Brain microvascular endothelial cell (primary cell): ENCODE data around the gene SRGAP3.

Experiments used
- DNase-seq: peaks from one replicate; pipeline ENCODE4 v3.0.0-alpha.2; 2020
- H3K27ac ChIP-seq: fragments of 250-450 bp; sonication (Bioruptor Pico); 2 replicates; pipeline ENCODE4 v1.5.1; 2020; ENCODE audit warnings: mild to moderate bottlenecking, moderate library complexity
- H3K27me3 ChIP-seq: fragments of 250-450 bp; sonication (Bioruptor Pico); replicated peaks from 2 replicates; pipeline ENCODE4 v1.5.1; 2020; ENCODE audit warnings: mild to moderate bottlenecking
- H3K36me3 ChIP-seq: fragments of 250-450 bp; sonication (Bioruptor Pico); replicated peaks from 2 replicates; pipeline ENCODE4 v1.5.1; 2020; ENCODE audit warnings: mild to moderate bottlenecking
- H3K4me3 ChIP-seq: 2 replicates; pipeline ENCODE4 v1.5.1; 2011; ENCODE audit warnings: low read depth, mild to moderate bottlenecking, control low read depth, low read length, moderate library complexity
- CTCF ChIP-seq: IDR thresholded peaks from 2 replicates; pipeline ENCODE4 v1.5.1; 2011; ENCODE audit warnings: low read depth, mild to moderate bottlenecking, moderate library complexity, low read length, control low read depth, inconsistent platforms; ENCODE audit errors: missing control alignments
- in situ Hi-C: cut with HindIII; loops from 2 replicates; pipeline ENCODE4 v1.10.0; 2017; ENCODE audit warnings: low sequenced_read_pairs, low pct_ligation_motif_present

The SRGAP3 gene

GRCh38 chr3:9059489-9060400, 189.7 kb downstream of the SRGAP3 start:
- H3K27me3 ChIP-seq = no peaks in the 10 kb centered on the region
- in situ Hi-C loops = no loop called here
- no peak overlapping the region for H3K27ac ChIP-seq
- no peak overlapping the region for H3K4me3 ChIP-seq
- H3K36me3 ChIP-seq = no peaks in the 10 kb centered on the region
- no peak for TF ChIP-seq CTCF
- no peak for DNase-seq

DNA sequence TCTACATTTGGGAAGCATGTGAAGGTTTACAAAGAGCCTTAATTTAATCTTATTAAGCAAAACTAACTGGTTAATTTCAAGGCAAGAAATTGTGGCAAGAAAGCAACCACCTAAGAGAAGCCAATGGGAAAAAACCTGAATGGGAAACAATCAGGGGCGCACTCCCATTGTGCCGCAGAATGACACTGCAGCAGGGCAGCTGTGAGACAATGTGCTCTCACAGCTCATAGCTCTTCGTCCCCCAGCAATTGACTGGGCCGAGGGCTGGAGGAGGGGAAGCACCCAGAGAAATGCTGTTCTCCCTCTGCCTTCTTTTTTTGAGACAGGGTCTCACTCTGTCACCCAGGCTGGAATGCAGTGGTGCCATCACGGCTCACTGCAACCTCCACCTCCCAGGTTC, 192.9 kb downstream of the SRGAP3 start:
- Histone ChIP-seq H3K36me3 (no peaks in the 10 kb centered on the region), H3K4me3 (no peak overlapping the region), H3K27me3 (no peaks in the 10 kb centered on the region), H3K27ac (no peak overlapping the region)
- no peak for DNase-seq
- no peak for TF ChIP-seq CTCF
- in situ Hi-C loops = no loop called here

GRCh38 chr3:9047452-9048346, 201.7 kb downstream of the SRGAP3 start:
- in situ Hi-C loops = no loop called here
- no peaks in the 10 kb centered on the region for H3K27me3 ChIP-seq
- H3K4me3 ChIP-seq = no peak overlapping the region
- no peaks in the 10 kb centered on the region for H3K36me3 ChIP-seq
- no peak for DNase-seq
- H3K27ac ChIP-seq = no peak overlapping the region
- no peak for TF ChIP-seq CTCF

- Histone ChIP-seq H3K4me3 (no peak overlapping the region), H3K36me3 (no peaks in the 10 kb centered on the region), H3K27me3 (no peaks in the 10 kb centered on the region), H3K27ac (no peak overlapping the region)
- no peak for DNase-seq
- in situ Hi-C loops = no loop called here
- no peak for TF ChIP-seq CTCF
Measured at GRCh38 chr3:9045371-9045770, 204.1 kb downstream of the SRGAP3 start.

- H3K36me3 ChIP-seq = no peaks in the 10 kb centered on the region
- H3K4me3 ChIP-seq = no peak overlapping the region
- no peak for TF ChIP-seq CTCF
- H3K27ac ChIP-seq = no peak overlapping the region
- H3K27me3 ChIP-seq = no peaks in the 10 kb centered on the region
- in situ Hi-C loops = no loop called here
- no peak for DNase-seq
Measured at GRCh38 chr3:9043063-9043462, 206.4 kb downstream of the SRGAP3 start.
